Keratinocyte (primary cell): ENCODE results near the gene PPP2R5E. TPM values are rescaled to one million over a fixed set of nuclear protein-coding genes. Genes with fewer than 3 reads are reported as not detected.

Source experiments
- DNase-seq: peaks from one replicate; pipeline ENCODE4 v3.0.0-alpha.2; 2011; ENCODE audit warnings: low read depth, missing footprints, low spot score
- FAIRE-seq: peaks from 2 replicates; lab custom pipeline; 2011; peaks lifted over from hg19 to GRCh38; lab: Jason Lieb, UNC
- H2AFZ ChIP-seq: 2 replicates; pipeline ENCODE4 v1.6.0; 2012; ENCODE audit warnings: low read length, control low read depth, inconsistent platforms; ENCODE audit not compliant: control insufficient read depth
- H3K27ac ChIP-seq: 2 replicates; pipeline ENCODE4 v1.5.1; 2011; ENCODE audit warnings: low read length; ENCODE audit not compliant: control insufficient read depth, insufficient read depth
- H3K27me3 ChIP-seq: 3 replicates; pipeline ENCODE4 v1.6.0; 2011; ENCODE audit warnings: low read length; ENCODE audit not compliant: control insufficient read depth, insufficient read depth; ENCODE audit errors: extremely low read depth
- H3K36me3 ChIP-seq, 2 experiments: 2 replicates in 1 of 2; 3 replicates in 1 of 2; pipeline ENCODE4 v1.5.1; 2011; ENCODE audit warnings: low read length in 2 of 2, mild to moderate bottlenecking in 1 of 2; ENCODE audit not compliant: control insufficient read depth in 2 of 2, insufficient read depth in 2 of 2; ENCODE audit errors: extremely low read depth in 1 of 2
- H3K4me1 ChIP-seq: 3 replicates; pipeline ENCODE4 v1.5.1; 2011; ENCODE audit warnings: low read length; ENCODE audit not compliant: control insufficient read depth, insufficient read depth; ENCODE audit errors: extremely low read depth
- H3K4me2 ChIP-seq: 3 replicates; pipeline ENCODE4 v1.6.0; 2011; ENCODE audit warnings: low read depth, low read length; ENCODE audit not compliant: control insufficient read depth, insufficient read depth; ENCODE audit errors: extremely low read depth
- H3K4me3 ChIP-seq, 3 experiments: fragments of 200-600 bp in 1 of 3; sonication (generic) in 1 of 3; 2 replicates in 2 of 3; 3 replicates in 1 of 3; pipeline ENCODE4 v1.5.1; 2011 to 2016; ENCODE audit warnings: low read length in 3 of 3, mild to moderate bottlenecking in 3 of 3, control low read depth in 2 of 3, inconsistent platforms in 1 of 3, low read depth in 1 of 3, mixed read lengths in 1 of 3, mixed run types in 1 of 3, moderate library complexity in 1 of 3; ENCODE audit not compliant: control insufficient read depth in 2 of 3, insufficient read depth in 2 of 3; ENCODE audit errors: extremely low read depth in 1 of 3
- H3K79me2 ChIP-seq: 2 replicates; pipeline ENCODE4 v1.6.0; 2012; ENCODE audit warnings: low read length; ENCODE audit not compliant: control insufficient read depth, insufficient read depth
- H3K9ac ChIP-seq: 3 replicates; pipeline ENCODE4 v1.6.0; 2011; ENCODE audit warnings: low read length; ENCODE audit not compliant: control insufficient read depth, insufficient read depth; ENCODE audit errors: extremely low read depth
- H3K9me1 ChIP-seq: 3 replicates; pipeline ENCODE4 v1.6.0; 2011; ENCODE audit warnings: low read length; ENCODE audit not compliant: control insufficient read depth, insufficient read depth; ENCODE audit errors: extremely low read depth
- H3K9me3 ChIP-seq: 2 replicates; pipeline ENCODE4 v1.5.1; 2012; ENCODE audit warnings: low read depth, low read length; ENCODE audit not compliant: control insufficient read depth
- H4K20me1 ChIP-seq: 3 replicates; pipeline ENCODE4 v1.6.0; 2011; ENCODE audit warnings: low read length; ENCODE audit not compliant: control insufficient read depth, insufficient read depth; ENCODE audit errors: extremely low read depth
- CTCF ChIP-seq, 3 experiments: IDR thresholded peaks in 1 of 3; conservative IDR thresholded peaks in 1 of 3; optimal IDR thresholded peaks in 1 of 3; 2 replicates in 2 of 3; 3 replicates in 1 of 3; pipeline versions ENCODE3 to v1.5.1; 2011; ENCODE audit warnings: low read length in 3 of 3, mild to moderate bottlenecking in 3 of 3, moderate library complexity in 2 of 3, control low read depth in 1 of 3, inconsistent platforms in 1 of 3; ENCODE audit not compliant: insufficient read depth in 2 of 3; ENCODE audit errors: extremely low read depth in 1 of 3
- EZH2 ChIP-seq: IDR thresholded peaks from one replicate; pipeline ENCODE4 v1.6.1; 2012; ENCODE audit warnings: inconsistent platforms, mild to moderate bottlenecking, low read length, moderate library complexity
- dilution Hi-C: fragments of 300-500 bp; cut with MboI; formaldehyde crosslinking; loops from one replicate; pipeline ENCODE4 v1.7.0; 2020; ENCODE audit warnings: low sequenced_read_pairs; ENCODE audit not compliant: extremely low pct_ligation_motif_present
- polyA plus RNA-seq, 5 experiments: library from polyadenylated mRNA; depleted of rRNA in 3 of 5; stranded (reverse) in 3 of 5; stranded (forward) in 1 of 5; unstranded in 1 of 5; fragments of >200 nt; gene quantifications; 1 replicate in 1 of 5; 2 replicates in 3 of 5; 3 replicates in 1 of 5; pipeline versions ENCODE4 v1.2.1 to v1.2.3, GENCODE V29; 2011 to 2012; ENCODE audit warnings: missing spikeins in 2 of 5, low read depth in 1 of 5, low replicate concordance in 1 of 5

The PPP2R5E gene
- polyA plus RNA-seq, 1 donor (not counting 4 experiments of a cell fraction or from before 2014, with no cell fraction given): 22.7 TPM

- no peaks in the 10 kb centered on the region for H3K27me3 ChIP-seq
- FAIRE-seq (no peak), DNase-seq (no peak)
- H3K36me3 ChIP-seq: no peaks in the 10 kb centered on the region
- TF ChIP-seq CTCF (optimal IDR thresholded peaks at IDR 0.05 in 1 of 3, IDR thresholded peaks at IDR 0.05 in 1 of 3, conservative IDR thresholded peaks at IDR 0.05 in 1 of 3; ENCODE audit: extremely low read depth in 1 of 3, insufficient read depth in 2 of 3, low read length in 3 of 3): peak; percentile 26 to 42 (median 39)
- TF ChIP-seq EZH2: no peak
- H3K4me3 ChIP-seq: peak overlapping the region in 2 of 3 experiments; percentile 52 to 61
- peaks cover 78% of the 10 kb centered on the region for H3K79me2 ChIP-seq
- no peaks in the 10 kb centered on the region for H3K9me1 ChIP-seq
- H3K4me1 ChIP-seq: peaks cover 25% of the 10 kb centered on the region
- no peaks in the 10 kb centered on the region for H3K9me3 ChIP-seq
- peak overlapping the region; percentile 97 for H3K27ac ChIP-seq
- dilution Hi-C loops: no loop called here
- no peaks in the 10 kb centered on the region for H4K20me1 ChIP-seq
- peak overlapping the region; percentile 71 for H3K9ac ChIP-seq
- H2AFZ ChIP-seq: no peak overlapping the region
- peak overlapping the region; percentile 84 for H3K4me2 ChIP-seq
Observed at GRCh38 chr14:63493246-63493645, 49.9 kb downstream of the PPP2R5E start.

- Histone ChIP-seq H3K36me3 (no peaks in the 10 kb centered on the region), H3K4me3 (peak overlapping the region in 2 of 3 experiments; percentile 52 to 61), H2AFZ (no peak overlapping the region), H4K20me1 (no peaks in the 10 kb centered on the region), H3K9me3 (no peaks in the 10 kb centered on the region), H3K4me2 (peak overlapping the region; percentile 84), H3K27ac (peak overlapping the region; percentile 97), H3K9me1 (no peaks in the 10 kb centered on the region), H3K27me3 (no peaks in the 10 kb centered on the region), H3K4me1 (peaks cover 25% of the 10 kb centered on the region), H3K9ac (peak overlapping the region; percentile 71), H3K79me2 (peaks cover 78% of the 10 kb centered on the region)
- TF ChIP-seq CTCF (optimal IDR thresholded peaks at IDR 0.05 in 1 of 3, IDR thresholded peaks at IDR 0.05 in 1 of 3, conservative IDR thresholded peaks at IDR 0.05 in 1 of 3; ENCODE audit: extremely low read depth in 1 of 3, insufficient read depth in 2 of 3, low read length in 3 of 3): no peak
- TF ChIP-seq EZH2: no peak
- DNase-seq: peak; percentile 26
- FAIRE-seq: peak; percentile 88
- dilution Hi-C loops: no loop called here
Observed at GRCh38 chr14:63492391-63492790, 50.8 kb downstream of the PPP2R5E start.
